GM06990 (cell line): ENCODE measurements around the gene SLC25A47.

Experiments
- DNase-seq: peaks from one replicate; pipeline ENCODE4 v3.0.0-alpha.2; 2011; ENCODE audit not compliant: insufficient read length; ENCODE audit errors: extremely low read depth
- H3K27me3 ChIP-seq: replicated peaks from 2 replicates; pipeline ENCODE4 v1.6.0; 2011; ENCODE audit warnings: low read length; ENCODE audit not compliant: control insufficient read depth, insufficient read depth
- H3K36me3 ChIP-seq: 2 replicates; pipeline ENCODE4 v1.5.1; 2011; ENCODE audit warnings: low read length; ENCODE audit not compliant: control insufficient read depth, insufficient read depth
- H3K4me3 ChIP-seq: replicated peaks from 2 replicates; pipeline ENCODE4 v1.5.1; 2011; ENCODE audit warnings: low read depth, mild to moderate bottlenecking, control low read depth, low read length
- CTCF ChIP-seq: IDR thresholded peaks from 2 replicates; pipeline ENCODE4 v1.5.1; 2011; ENCODE audit warnings: low read length, control low read depth, mild to moderate bottlenecking, inconsistent platforms; ENCODE audit not compliant: insufficient read depth, poor library complexity, severe bottlenecking

Gene SLC25A47

GRCh38 chr14:100321473-100322137 is 1.5 kb upstream of the SLC25A47 start:
- Histone ChIP-seq H3K4me3 (no peak overlapping the region), H3K36me3 (no peaks in the 10 kb centered on the region), H3K27me3 (no peaks in the 10 kb centered on the region; the same call in 1 of the 2 replicates)
- TF ChIP-seq CTCF, result no peak
- no peak for DNase-seq

GRCh38 chr14:100322138-100322957 is 791 bp upstream of the SLC25A47 start:
- H3K27me3 ChIP-seq, result no peaks in the 10 kb centered on the region; the same call in 1 of the 2 replicates
- no peak for TF ChIP-seq CTCF
- no peaks in the 10 kb centered on the region for H3K36me3 ChIP-seq
- DNase-seq, result no peak
- no peak overlapping the region for H3K4me3 ChIP-seq

- TF ChIP-seq CTCF, result no peak
- Histone ChIP-seq H3K36me3 (no peaks in the 10 kb centered on the region), H3K27me3 (no peaks in the 10 kb centered on the region; the same call in 1 of the 2 replicates), H3K4me3 (no peak overlapping the region)
- DNase-seq, result no peak
These were observed 786 bp downstream of the SLC25A47 start for GRCh38 chr14:100323942-100324307.

DNA sequence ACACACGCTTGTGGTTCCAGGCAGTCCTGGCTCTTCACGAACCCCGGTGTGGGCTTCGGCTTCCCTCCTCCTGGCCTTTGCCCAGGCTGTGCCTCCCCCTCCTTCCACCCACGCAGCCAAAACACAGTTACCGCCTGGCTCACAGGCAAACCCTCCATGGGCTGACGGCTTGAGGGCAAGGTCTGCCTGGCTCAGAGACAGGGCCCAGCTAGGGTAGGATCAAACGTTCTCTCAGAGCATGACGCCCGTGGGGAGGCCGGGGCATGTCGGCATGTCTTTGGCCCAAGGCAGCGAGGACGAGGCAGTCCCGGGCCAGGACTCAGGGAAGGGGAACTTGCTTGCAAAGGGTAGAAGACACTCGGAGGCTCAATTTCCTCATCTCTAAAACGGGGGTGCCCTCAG is 2.1 kb downstream of the SLC25A47 start:
- no peak for DNase-seq
- no peak for TF ChIP-seq CTCF
- no peak overlapping the region for H3K4me3 ChIP-seq
- H3K27me3 ChIP-seq, result no peaks in the 10 kb centered on the region; the same call in 1 of the 2 replicates
- no peaks in the 10 kb centered on the region for H3K36me3 ChIP-seq

GRCh38 chr14:100325958-100326357 is 2.8 kb downstream of the SLC25A47 start:
- no peaks in the 10 kb centered on the region; the same call in 1 of the 2 replicates for H3K27me3 ChIP-seq
- no peak for TF ChIP-seq CTCF
- no peak for DNase-seq
- no peaks in the 10 kb centered on the region for H3K36me3 ChIP-seq
- no peak overlapping the region for H3K4me3 ChIP-seq
